ENCODE data around the gene SMDT1. TPM values are rescaled to one million over a fixed set of nuclear protein-coding genes. Genes with fewer than 3 reads are reported as not detected.

SMDT1 gene
- total RNA-seq, 2 donors from 2014 or later: 119 to 151 TPM

Other genes with a start within 250 kb of the SMDT1 start
- 10 to 100 TPM; 58.7 to 84.0 TPM for gene SREBF2, start 246.6 kb upstream of the SMDT1 start, total RNA-seq
- 1 to 10 TPM; 1.1 to 3.3 TPM for gene SHISA8, start 164.6 kb upstream of the SMDT1 start, total RNA-seq
- under 1 TPM; 0.29 to 0.44 TPM for gene TNFRSF13C, start 152.9 kb upstream of the SMDT1 start, total RNA-seq
- gene CENPM, start 132.5 kb upstream of the SMDT1 start, total RNA-seq: 1 to 10 TPM in 1 of 2 donors, under 1 TPM in 1; 0.79 to 2.0 TPM
- gene SEPTIN3, start 110.3 kb upstream of the SMDT1 start, total RNA-seq: under 1 TPM; 0.09 to 0.24 TPM
- gene WBP2NL, start 80.9 kb upstream of the SMDT1 start, total RNA-seq: under 1 TPM; 0.42 to 0.50 TPM
- 10 to 100 TPM; 16.7 to 21.1 TPM for gene NAGA, start 8.9 kb upstream of the SMDT1 start, total RNA-seq
- 10 to 100 TPM in 1 of 2 donors, 1 to 10 TPM in 1; 8.7 to 11.3 TPM for gene PHETA2, start 5.5 kb upstream of the SMDT1 start, total RNA-seq
- gene NDUFA6, start 11.1 kb downstream of the SMDT1 start, total RNA-seq: 100 to 1,000 TPM; 224 to 247 TPM
- gene CYP2D6, start 51.1 kb downstream of the SMDT1 start, total RNA-seq: under 1 TPM; 0.31 to 0.59 TPM
- 10 to 100 TPM; 13.9 to 18.2 TPM for gene TCF20, start 191.0 kb downstream of the SMDT1 start, total RNA-seq

All from left cardiac atrium (tissue), 2 donors.